IPS DF 4.7 (cell line): ENCODE results near the gene IL19.

Experiments used
- DNase-seq: peaks from one replicate; pipeline ENCODE4 v3.0.0-alpha.2; 2013; ENCODE audit warnings: low spot score; ENCODE audit errors: extremely low read depth

Gene IL19

GRCh38 chr1:206890125-206891060, 119.8 kb downstream of the IL19 start:
- no peak for DNase-seq

DNA sequence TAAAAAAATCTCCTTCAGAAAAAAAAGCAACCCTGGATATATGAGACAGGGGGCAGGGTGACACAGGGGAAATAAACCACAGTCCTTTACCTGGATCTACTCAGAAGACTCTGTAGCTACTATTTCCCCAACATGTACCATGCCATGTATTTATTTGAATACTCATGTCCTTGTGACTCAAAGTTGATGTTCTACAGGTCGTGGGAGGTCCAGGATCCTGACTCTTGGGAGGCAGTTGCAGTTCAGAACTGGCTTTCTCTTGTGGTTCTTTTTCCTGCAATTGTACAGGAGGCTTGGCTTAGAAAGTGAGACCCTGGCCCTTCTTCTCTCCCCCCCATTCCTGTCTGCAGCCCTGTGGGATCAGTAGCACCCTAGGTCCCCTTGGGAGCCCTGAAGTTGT, 120.8 kb downstream of the IL19 start:
- no peak for DNase-seq
